Naive thymus-derived CD4-positive, alpha-beta T cell (primary cell): Measurements from ENCODE around the gene GABRB1. TPM values are rescaled to one million over a fixed set of nuclear protein-coding genes. Genes with fewer than 3 reads are reported as not detected.

ENCODE experiments used
- ATAC-seq: fragments of 150-1000 bp; cut with Tn5 transposase; 2 replicates; pipeline ENCODE4 v1.10.0; 2021; ENCODE audit warnings: mild to moderate bottlenecking, moderate library complexity
- CTCF ChIA-PET: fragments of 350-600 bp; sonication (Branson Sonifier 250); formaldehyde crosslinking; loops from one replicate; lab custom pipeline; 2021; ENCODE audit warnings: antibody characterized with exemption; lab: Charles Lee
- POLR2A ChIA-PET: fragments of 350-600 bp; sonication (Branson Sonifier 250); formaldehyde crosslinking; loops from one replicate; lab custom pipeline; 2021; ENCODE audit warnings: antibody characterized with exemption, inconsistent platforms; lab: Charles Lee
- DNase-seq, 9 donors: peaks; one replicate each; pipeline versions ENCODE4 v3.0.0 to v3.0.0-alpha.2; 2020 to 2022; ENCODE audit warnings: mixed read lengths in 1 of 9
- H3K27ac ChIP-seq: one replicate; pipeline ENCODE4 v1.7.0; 2013; ENCODE audit warnings: mild to moderate bottlenecking, low read depth, low read length, moderate library complexity
- H3K27me3 ChIP-seq, 2 donors: one replicate each; pipeline ENCODE4 v1.7.0; 2013; ENCODE audit warnings: low read length in 2 of 2, mild to moderate bottlenecking in 2 of 2, moderate library complexity in 2 of 2; ENCODE audit not compliant: control insufficient read depth in 2 of 2, insufficient read depth in 2 of 2
- H3K36me3 ChIP-seq, 3 experiments: 1 replicate in 2 of 3; 2 replicates in 1 of 3; pipeline ENCODE4 v1.7.0; 2013; ENCODE audit warnings: low read length in 3 of 3, mild to moderate bottlenecking in 3 of 3, moderate library complexity in 1 of 3; ENCODE audit not compliant: insufficient read depth in 3 of 3, control insufficient read depth in 2 of 3
- H3K4me1 ChIP-seq, 2 donors: one replicate each; pipeline ENCODE4 v1.7.0; 2013; ENCODE audit warnings: low read length in 2 of 2, mild to moderate bottlenecking in 2 of 2, moderate library complexity in 1 of 2; ENCODE audit not compliant: control insufficient read depth in 2 of 2, insufficient read depth in 2 of 2
- H3K4me3 ChIP-seq: 2 replicates; pipeline ENCODE4 v1.7.0; 2013; ENCODE audit warnings: mild to moderate bottlenecking, low read length
- H3K9me3 ChIP-seq, 3 experiments: 1 replicate in 2 of 3; 2 replicates in 1 of 3; pipeline ENCODE4 v1.7.0; 2013; ENCODE audit warnings: low read length in 3 of 3; ENCODE audit not compliant: control insufficient read depth in 2 of 3
- H3K27ac Mint-ChIP-seq, 9 donors: one replicate each; pipeline ENCODE4 v1.8.0; 2020 to 2022; ENCODE audit warnings: mixed read lengths in 9 of 9, mild to moderate bottlenecking in 8 of 9, moderate library complexity in 5 of 9, inconsistent platforms in 2 of 9
- H3K27me3 Mint-ChIP-seq, 5 donors: one replicate each; pipeline ENCODE4 v1.8.0; 2021 to 2022; ENCODE audit warnings: mixed read lengths in 5 of 5, mild to moderate bottlenecking in 1 of 5
- H3K36me3 Mint-ChIP-seq, 5 donors: one replicate each; pipeline ENCODE4 v1.8.0; 2020 to 2022; ENCODE audit warnings: mixed read lengths in 5 of 5, mild to moderate bottlenecking in 3 of 5, inconsistent platforms in 1 of 5
- H3K4me1 Mint-ChIP-seq, 7 donors: one replicate each; pipeline ENCODE4 v1.8.0; 2020 to 2022; ENCODE audit warnings: mixed read lengths in 7 of 7, mild to moderate bottlenecking in 3 of 7, inconsistent platforms in 1 of 7
- H3K4me3 Mint-ChIP-seq, 10 donors: one replicate each; pipeline ENCODE4 v1.8.0; 2020 to 2022; ENCODE audit warnings: mild to moderate bottlenecking in 10 of 10, mixed read lengths in 10 of 10, moderate library complexity in 6 of 10, inconsistent platforms in 2 of 10
- H3K9me3 Mint-ChIP-seq, 11 donors: one replicate each; pipeline ENCODE4 v1.8.0; 2020 to 2022; ENCODE audit warnings: mixed read lengths in 11 of 11, mild to moderate bottlenecking in 4 of 11, inconsistent platforms in 1 of 11, moderate library complexity in 1 of 11
- intact Hi-C, 2 donors: fragments of 100-400 bp; cut with micrococcal nuclease; formaldehyde crosslinking; loops; one replicate each; pipeline ENCODE4 v1.15.1; 2023
- polyA plus RNA-seq, 2 donors: library from polyadenylated mRNA; unstranded; fragments of 300-500 nt; fragmentation: Illumina TruSeq; gene quantifications; one replicate each; pipeline ENCODE4 v1.2.3, GENCODE V29; 2021
- total RNA-seq, 6 experiments: library from RNA in 5 of 6; stranded (reverse) in 5 of 6; gene quantifications; 1 replicate in 5 of 6; 2 replicates in 1 of 6; pipeline ENCODE4 v1.2.3 and lab custom pipeline; 2021 to 2026

GABRB1 gene
- total and polyA plus RNA-seq, 7 experiments from 2014 or later = not detected

GRCh38 chr4:47238667-47239066 is 207.3 kb downstream of the GABRB1 start:
- Mint-ChIP-seq H3K4me3 (no peak overlapping the region), H3K9me3 (peaks cover 0 to 3% (median 0%) of the 10 kb centered on the region in 11 donors), H3K4me1 (no peaks in the 10 kb centered on the region), H3K36me3 (no peaks in the 10 kb centered on the region), H3K27ac (no peak overlapping the region), H3K27me3 (peaks cover 0 to 8% (median 5%) of the 10 kb centered on the region in 5 donors)
- CTCF ChIA-PET = no interaction called here
- Histone ChIP-seq H3K4me1 (no peaks in the 10 kb centered on the region), H3K27me3 (no peaks in the 10 kb centered on the region), H3K27ac (no peak overlapping the region), H3K36me3 (no peaks in the 10 kb centered on the region), H3K4me3 (no peak overlapping the region), H3K9me3 (no peaks in the 10 kb centered on the region)
- DNase-seq (no peak), ATAC-seq (no peak)
- intact Hi-C loops = no loop called here
- POLR2A ChIA-PET = interaction anchor here (0.6 kb wide), 1 partner anchor 565 kb away, joined by 3 read pairs; no protein-coding TSS in a partner anchor

- Mint-ChIP-seq H3K4me1 (no peaks in the 10 kb centered on the region), H3K4me3 (no peak overlapping the region), H3K36me3 (no peaks in the 10 kb centered on the region), H3K27me3 (peaks cover 0 to 5% (median 3%) of the 10 kb centered on the region in 5 donors), H3K9me3 (peaks cover 0 to 4% (median 0%) of the 10 kb centered on the region in 11 donors), H3K27ac (no peak overlapping the region)
- H3K27me3 ChIP-seq = no peaks in the 10 kb centered on the region
- no peak for ATAC-seq
- intact Hi-C loops = no loop called here
- no peak for DNase-seq
- no peaks in the 10 kb centered on the region for H3K36me3 ChIP-seq
- no peak overlapping the region for H3K27ac ChIP-seq
- H3K4me1 ChIP-seq = no peaks in the 10 kb centered on the region
- POLR2A ChIA-PET = no interaction called here
- CTCF ChIA-PET = no interaction called here
- H3K4me3 ChIP-seq = no peak overlapping the region
- no peaks in the 10 kb centered on the region for H3K9me3 ChIP-seq
Observed at GRCh38 chr4:47239649-47240048, 208.3 kb downstream of the GABRB1 start.

GRCh38 chr4:47251348-47252135 is 220.2 kb downstream of the GABRB1 start:
- no peaks in the 10 kb centered on the region for H3K9me3 ChIP-seq
- H3K27ac ChIP-seq = no peak overlapping the region
- H3K4me1 ChIP-seq = no peaks in the 10 kb centered on the region
- ChIA-PET POLR2A (no interaction called here), CTCF (no interaction called here)
- Mint-ChIP-seq H3K27me3 (peaks cover 0 to 29% (median 18%) of the 10 kb centered on the region in 5 donors), H3K36me3 (no peaks in the 10 kb centered on the region), H3K4me3 (no peak overlapping the region), H3K9me3 (peaks cover 0 to 14% (median 7%) of the 10 kb centered on the region in 11 donors), H3K4me1 (no peaks in the 10 kb centered on the region), H3K27ac (no peak overlapping the region)
- intact Hi-C loops = no loop called here
- DNase-seq = no peak
- ATAC-seq = no peak
- H3K36me3 ChIP-seq = no peaks in the 10 kb centered on the region
- H3K27me3 ChIP-seq = no peaks in the 10 kb centered on the region
- no peak overlapping the region for H3K4me3 ChIP-seq

GRCh38 chr4:47263721-47264120 is 232.4 kb downstream of the GABRB1 start:
- no peak for DNase-seq
- Mint-ChIP-seq H3K36me3 (no peaks in the 10 kb centered on the region), H3K4me3 (no peak overlapping the region), H3K4me1 (no peaks in the 10 kb centered on the region), H3K27me3 (peaks cover 0 to 14% (median 9%) of the 10 kb centered on the region in 5 donors), H3K9me3 (peaks cover 0 to 6% (median 0%) of the 10 kb centered on the region in 11 donors), H3K27ac (no peak overlapping the region)
- Histone ChIP-seq H3K4me1 (no peaks in the 10 kb centered on the region), H3K27me3 (no peaks in the 10 kb centered on the region), H3K9me3 (no peaks in the 10 kb centered on the region), H3K27ac (no peak overlapping the region), H3K36me3 (no peaks in the 10 kb centered on the region), H3K4me3 (no peak overlapping the region)
- intact Hi-C loops = no loop called here
- no peak for ATAC-seq
- ChIA-PET POLR2A (no interaction called here), CTCF (no interaction called here)

- Mint-ChIP-seq H3K9me3 (no peaks in the 10 kb centered on the region), H3K4me3 (no peak overlapping the region), H3K4me1 (no peaks in the 10 kb centered on the region), H3K27me3 (peaks cover 0 to 22% (median 9%) of the 10 kb centered on the region in 5 donors), H3K27ac (no peak overlapping the region), H3K36me3 (no peaks in the 10 kb centered on the region)
- no peaks in the 10 kb centered on the region for H3K4me1 ChIP-seq
- ATAC-seq (no peak), DNase-seq (no peak)
- intact Hi-C loops = no loop called here
- no peak overlapping the region for H3K4me3 ChIP-seq
- ChIA-PET POLR2A (no interaction called here), CTCF (no interaction called here)
- H3K27ac ChIP-seq = no peak overlapping the region
- no peaks in the 10 kb centered on the region for H3K36me3 ChIP-seq
- no peaks in the 10 kb centered on the region for H3K27me3 ChIP-seq
- no peaks in the 10 kb centered on the region for H3K9me3 ChIP-seq
Observed at GRCh38 chr4:47270201-47270888, 239.0 kb downstream of the GABRB1 start.

- Mint-ChIP-seq H3K4me3 (no peak overlapping the region), H3K27me3 (peaks cover 0 to 19% (median 4%) of the 10 kb centered on the region in 5 donors), H3K4me1 (no peaks in the 10 kb centered on the region), H3K36me3 (no peaks in the 10 kb centered on the region), H3K9me3 (no peaks in the 10 kb centered on the region), H3K27ac (no peak overlapping the region)
- Histone ChIP-seq H3K4me1 (no peaks in the 10 kb centered on the region), H3K4me3 (no peak overlapping the region), H3K36me3 (no peaks in the 10 kb centered on the region), H3K27ac (no peak overlapping the region), H3K9me3 (no peaks in the 10 kb centered on the region), H3K27me3 (no peaks in the 10 kb centered on the region)
- intact Hi-C loops = no loop called here
- POLR2A ChIA-PET = no interaction called here
- CTCF ChIA-PET = no interaction called here
- DNase-seq (no peak), ATAC-seq (no peak)
Observed at GRCh38 chr4:47271291-47271690, 239.9 kb downstream of the GABRB1 start.
